Esophagus squamous epithelium (tissue), 4 donors: ENCODE results near the gene GRN.

Experiments
- CTCF ChIP-seq, 6 experiments: fragments of 450-650 bp in 4 of 6; fragments of 200-600 bp in 2 of 6; sonication (generic) in 2 of 6; IDR thresholded peaks; one replicate each; pipeline ENCODE4 v1.5.1; 2016 to 2019; ENCODE audit warnings: antibody characterized with exemption in 6 of 6, mild to moderate bottlenecking in 4 of 6, moderate library complexity in 4 of 6
- POLR2A ChIP-seq, 4 donors: fragments of 450-650 bp; IDR thresholded peaks; one replicate each; pipeline ENCODE4 v1.6.1; 2017; ENCODE audit warnings: antibody characterized with exemption in 4 of 4, mild to moderate bottlenecking in 4 of 4, moderate library complexity in 3 of 4

- TF ChIP-seq CTCF (IDR thresholded peaks at IDR 0.05) = no peak
- TF ChIP-seq POLR2A (IDR thresholded peaks at IDR 0.05) = no peak
Observed at GRCh38 chr17:44358066-44358465, 13.0 kb downstream of the GRN start.
